MM.1S (cell line): ENCODE measurements around the gene RNF14.

Experiments used
- CTCF ChIP-seq: fragments of 300-600 bp; sonication (generic); IDR thresholded peaks from 2 replicates; pipeline ENCODE4 v1.5.1; 2016; ENCODE audit warnings: antibody characterized with exemption, low read length, mixed read lengths
- EZH2 ChIP-seq: fragments of 300-600 bp; sonication (generic); optimal IDR thresholded peaks from 2 replicates; pipeline ENCODE3; 2017; ENCODE audit warnings: low read depth, mild to moderate bottlenecking, antibody characterized with exemption, low read length, mixed read lengths
- EZH2phosphoT487 ChIP-seq: fragments of 300-600 bp; sonication (generic); IDR thresholded peaks from 2 replicates; pipeline ENCODE4 v1.6.1; 2018; ENCODE audit warnings: antibody characterized with exemption, low read length

GRCh38 chr5:141973871-141974595 lies 5.1 kb downstream of the RNF14 start:
- TF ChIP-seq EZH2phosphoT487: no peak
- TF ChIP-seq CTCF: no peak
- TF ChIP-seq EZH2: no peak
